PFSK-1 (cell line): ENCODE results near the gene CXCL6.

Experiments used
- FOXP2 ChIP-seq: optimal IDR thresholded peaks from 2 replicates; pipeline ENCODE3; 2011; ENCODE audit warnings: borderline replicate concordance, control low read depth, inconsistent platforms; ENCODE audit not compliant: insufficient read depth; ENCODE audit errors: extremely low read length, extremely low read depth
- POLR2AphosphoS5 ChIP-seq: IDR thresholded peaks from 2 replicates; pipeline ENCODE4 v1.6.1; 2012; ENCODE audit warnings: low read depth, mild to moderate bottlenecking, control low read depth, low read length, moderate library complexity
- SIN3A ChIP-seq: IDR thresholded peaks from 2 replicates; pipeline ENCODE4 v1.6.1; 2012; ENCODE audit warnings: mild to moderate bottlenecking, low read length, moderate library complexity, borderline replicate concordance; ENCODE audit not compliant: insufficient read depth
- TAF1 ChIP-seq: IDR thresholded peaks from 2 replicates; pipeline ENCODE4 v1.6.1; 2012; ENCODE audit warnings: low read length, control low read depth, borderline replicate concordance; ENCODE audit not compliant: insufficient read depth
- TF ChIP-seq, protein P1 (sequence below), 2 experiments: IDR thresholded peaks; 2 replicates each; pipeline versions ENCODE4 v1.6.1 to v1.8.0; 2011 to 2012; ENCODE audit warnings: low read depth in 2 of 2, low read length in 2 of 2, control low read depth in 1 of 2, inconsistent platforms in 1 of 2, mild to moderate bottlenecking in 1 of 2, moderate library complexity in 1 of 2; ENCODE audit not compliant: insufficient read depth in 1 of 2

DNA sequence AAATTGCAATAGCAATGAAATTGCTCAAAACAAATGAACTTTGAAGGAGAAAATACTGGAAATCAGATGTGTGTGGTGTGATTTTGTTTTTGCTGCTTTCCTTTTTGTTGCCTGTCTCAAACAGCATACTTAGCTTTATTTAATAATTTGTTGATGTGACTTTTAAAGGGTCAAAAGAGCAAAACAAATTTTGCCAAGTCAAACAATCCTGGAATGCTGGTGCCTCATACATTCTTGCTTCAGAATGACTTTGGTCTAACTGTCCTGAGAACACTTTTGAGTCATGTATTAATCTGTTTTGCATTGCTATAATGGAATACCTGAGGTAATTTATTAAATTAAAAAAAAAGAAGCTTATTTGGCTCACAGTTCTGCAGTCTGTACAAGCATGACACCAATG is 20.0 kb downstream of the CXCL6 start:
- TF ChIP-seq TAF1 (no peak), POLR2AphosphoS5 (no peak), SIN3A (no peak), FOXP2 (no peak)
- TF ChIP-seq, protein P1, sequence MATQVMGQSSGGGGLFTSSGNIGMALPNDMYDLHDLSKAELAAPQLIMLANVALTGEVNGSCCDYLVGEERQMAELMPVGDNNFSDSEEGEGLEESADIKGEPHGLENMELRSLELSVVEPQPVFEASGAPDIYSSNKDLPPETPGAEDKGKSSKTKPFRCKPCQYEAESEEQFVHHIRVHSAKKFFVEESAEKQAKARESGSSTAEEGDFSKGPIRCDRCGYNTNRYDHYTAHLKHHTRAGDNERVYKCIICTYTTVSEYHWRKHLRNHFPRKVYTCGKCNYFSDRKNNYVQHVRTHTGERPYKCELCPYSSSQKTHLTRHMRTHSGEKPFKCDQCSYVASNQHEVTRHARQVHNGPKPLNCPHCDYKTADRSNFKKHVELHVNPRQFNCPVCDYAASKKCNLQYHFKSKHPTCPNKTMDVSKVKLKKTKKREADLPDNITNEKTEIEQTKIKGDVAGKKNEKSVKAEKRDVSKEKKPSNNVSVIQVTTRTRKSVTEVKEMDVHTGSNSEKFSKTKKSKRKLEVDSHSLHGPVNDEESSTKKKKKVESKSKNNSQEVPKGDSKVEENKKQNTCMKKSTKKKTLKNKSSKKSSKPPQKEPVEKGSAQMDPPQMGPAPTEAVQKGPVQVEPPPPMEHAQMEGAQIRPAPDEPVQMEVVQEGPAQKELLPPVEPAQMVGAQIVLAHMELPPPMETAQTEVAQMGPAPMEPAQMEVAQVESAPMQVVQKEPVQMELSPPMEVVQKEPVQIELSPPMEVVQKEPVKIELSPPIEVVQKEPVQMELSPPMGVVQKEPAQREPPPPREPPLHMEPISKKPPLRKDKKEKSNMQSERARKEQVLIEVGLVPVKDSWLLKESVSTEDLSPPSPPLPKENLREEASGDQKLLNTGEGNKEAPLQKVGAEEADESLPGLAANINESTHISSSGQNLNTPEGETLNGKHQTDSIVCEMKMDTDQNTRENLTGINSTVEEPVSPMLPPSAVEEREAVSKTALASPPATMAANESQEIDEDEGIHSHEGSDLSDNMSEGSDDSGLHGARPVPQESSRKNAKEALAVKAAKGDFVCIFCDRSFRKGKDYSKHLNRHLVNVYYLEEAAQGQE (IDR thresholded peaks at IDR 0.05; ENCODE audit: insufficient read depth in 1 of 2, low read depth in 2 of 2, low read length in 2 of 2), result no peak
